ENCODE data around the gene PDE3B. TPM values are rescaled to one million over a fixed set of nuclear protein-coding genes. Genes with fewer than 3 reads are reported as not detected.
A peak's percentile ranks its signal among the peaks of the same experiment; 100 is the strongest.

Gene PDE3B
- total and polyA plus RNA-seq, 9 of the 15 experiments (the other 6 are each of a cell fraction or from before 2014, with no cell fraction given): 2.3 to 22.5 (median 12.2) TPM

DNA sequence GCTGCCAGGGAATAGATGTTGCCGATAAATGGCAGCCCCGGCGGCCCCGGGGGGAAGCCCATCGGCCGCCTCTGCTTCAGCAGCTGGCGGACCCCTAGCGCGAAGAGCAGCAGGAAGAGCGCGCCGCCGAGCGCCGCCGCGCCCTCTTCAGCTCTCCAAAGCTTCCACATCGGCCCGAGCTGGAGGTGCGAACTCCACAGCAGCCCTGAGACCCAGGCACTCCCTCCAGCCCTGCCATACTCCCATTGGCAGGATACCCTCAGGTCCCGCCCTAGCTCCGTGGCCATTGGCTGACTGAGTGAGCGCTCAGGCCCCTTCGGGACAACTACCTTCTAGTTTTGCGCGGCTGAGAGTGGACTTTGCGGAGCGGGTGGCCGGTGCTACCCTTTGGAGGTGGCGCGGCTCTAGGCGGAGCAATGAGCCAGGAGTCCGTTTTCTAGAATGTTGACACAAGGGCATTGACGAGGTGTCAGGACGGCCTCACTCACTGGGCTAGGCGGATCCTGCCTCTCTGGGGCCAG, 248.5 kb downstream of the PDE3B start, which contains the start of gene CYP2R1 (continued):
- TF ChIP-seq, protein P1, sequence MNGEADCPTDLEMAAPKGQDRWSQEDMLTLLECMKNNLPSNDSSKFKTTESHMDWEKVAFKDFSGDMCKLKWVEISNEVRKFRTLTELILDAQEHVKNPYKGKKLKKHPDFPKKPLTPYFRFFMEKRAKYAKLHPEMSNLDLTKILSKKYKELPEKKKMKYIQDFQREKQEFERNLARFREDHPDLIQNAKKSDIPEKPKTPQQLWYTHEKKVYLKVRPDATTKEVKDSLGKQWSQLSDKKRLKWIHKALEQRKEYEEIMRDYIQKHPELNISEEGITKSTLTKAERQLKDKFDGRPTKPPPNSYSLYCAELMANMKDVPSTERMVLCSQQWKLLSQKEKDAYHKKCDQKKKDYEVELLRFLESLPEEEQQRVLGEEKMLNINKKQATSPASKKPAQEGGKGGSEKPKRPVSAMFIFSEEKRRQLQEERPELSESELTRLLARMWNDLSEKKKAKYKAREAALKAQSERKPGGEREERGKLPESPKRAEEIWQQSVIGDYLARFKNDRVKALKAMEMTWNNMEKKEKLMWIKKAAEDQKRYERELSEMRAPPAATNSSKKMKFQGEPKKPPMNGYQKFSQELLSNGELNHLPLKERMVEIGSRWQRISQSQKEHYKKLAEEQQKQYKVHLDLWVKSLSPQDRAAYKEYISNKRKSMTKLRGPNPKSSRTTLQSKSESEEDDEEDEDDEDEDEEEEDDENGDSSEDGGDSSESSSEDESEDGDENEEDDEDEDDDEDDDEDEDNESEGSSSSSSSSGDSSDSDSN (IDR thresholded peaks at IDR 0.05; ENCODE audit: borderline replicate concordance in 1 of 2, low read depth in 2 of 2, low read length in 2 of 2): 0 out of 4 replicates have a peak, but pooled peaks of 1 of the 2 experiments have one; percentile 74
- TF ChIP-seq SP1 (CRISPR knock-in tag; IDR thresholded peaks at IDR 0.05) (peak; percentile 47; the same call in 1 of the 2 replicates), MEIS2 (IDR thresholded peaks at IDR 0.05; ENCODE audit: partially characterized antibody) (peak; percentile 86), CBX2 (IDR thresholded peaks at IDR 0.05; ENCODE audit: insufficient read depth, low read length, poor library complexity, severe bottlenecking) (no peak), GABPA (tag; conservative IDR thresholded peaks at IDR 0.05; ENCODE audit: low read depth) (peak; percentile 53; the same call in 1 of the 2 replicates), ZNF143 (CRISPR knock-in tag; IDR thresholded peaks at IDR 0.05) (no peak), RCOR1 (IDR thresholded peaks at IDR 0.05; ENCODE audit: borderline replicate concordance in 1 of 2, low read depth in 2 of 2, low read length in 2 of 2) (peak; percentile 21 to 91; a peak in 2 of 4 replicates), RUNX1 (IDR thresholded peaks at IDR 0.05; ENCODE audit: low read depth) (no peak), SMAD3 (CRISPR knock-in tag; conservative IDR thresholded peaks at IDR 0.05) (no peak)
- TF ChIP-seq, protein P2, sequence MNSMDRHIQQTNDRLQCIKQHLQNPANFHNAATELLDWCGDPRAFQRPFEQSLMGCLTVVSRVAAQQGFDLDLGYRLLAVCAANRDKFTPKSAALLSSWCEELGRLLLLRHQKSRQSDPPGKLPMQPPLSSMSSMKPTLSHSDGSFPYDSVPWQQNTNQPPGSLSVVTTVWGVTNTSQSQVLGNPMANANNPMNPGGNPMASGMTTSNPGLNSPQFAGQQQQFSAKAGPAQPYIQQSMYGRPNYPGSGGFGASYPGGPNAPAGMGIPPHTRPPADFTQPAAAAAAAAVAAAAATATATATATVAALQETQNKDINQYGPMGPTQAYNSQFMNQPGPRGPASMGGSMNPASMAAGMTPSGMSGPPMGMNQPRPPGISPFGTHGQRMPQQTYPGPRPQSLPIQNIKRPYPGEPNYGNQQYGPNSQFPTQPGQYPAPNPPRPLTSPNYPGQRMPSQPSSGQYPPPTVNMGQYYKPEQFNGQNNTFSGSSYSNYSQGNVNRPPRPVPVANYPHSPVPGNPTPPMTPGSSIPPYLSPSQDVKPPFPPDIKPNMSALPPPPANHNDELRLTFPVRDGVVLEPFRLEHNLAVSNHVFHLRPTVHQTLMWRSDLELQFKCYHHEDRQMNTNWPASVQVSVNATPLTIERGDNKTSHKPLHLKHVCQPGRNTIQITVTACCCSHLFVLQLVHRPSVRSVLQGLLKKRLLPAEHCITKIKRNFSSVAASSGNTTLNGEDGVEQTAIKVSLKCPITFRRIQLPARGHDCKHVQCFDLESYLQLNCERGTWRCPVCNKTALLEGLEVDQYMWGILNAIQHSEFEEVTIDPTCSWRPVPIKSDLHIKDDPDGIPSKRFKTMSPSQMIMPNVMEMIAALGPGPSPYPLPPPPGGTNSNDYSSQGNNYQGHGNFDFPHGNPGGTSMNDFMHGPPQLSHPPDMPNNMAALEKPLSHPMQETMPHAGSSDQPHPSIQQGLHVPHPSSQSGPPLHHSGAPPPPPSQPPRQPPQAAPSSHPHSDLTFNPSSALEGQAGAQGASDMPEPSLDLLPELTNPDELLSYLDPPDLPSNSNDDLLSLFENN (IDR thresholded peaks at IDR 0.05; ENCODE audit: low read depth in 2 of 2, low read length in 2 of 2): no peak
- TF ChIP-seq, protein P3, sequence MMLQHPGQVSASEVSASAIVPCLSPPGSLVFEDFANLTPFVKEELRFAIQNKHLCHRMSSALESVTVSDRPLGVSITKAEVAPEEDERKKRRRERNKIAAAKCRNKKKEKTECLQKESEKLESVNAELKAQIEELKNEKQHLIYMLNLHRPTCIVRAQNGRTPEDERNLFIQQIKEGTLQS (IDR thresholded peaks at IDR 0.05): no peak
- TF ChIP-seq, protein P3 (CRISPR knock-in tag; conservative IDR thresholded peaks at IDR 0.05): no peak

Measured in K562 (cell line).